K562 treated with DMSO at 1 percent for 24 hours (cell line): ENCODE data around the gene EML1. TPM values are rescaled to one million over a fixed set of nuclear protein-coding genes. Genes with fewer than 3 reads are reported as not detected.

Experiments
- total RNA-seq: library from RNA; unstranded; fragments of 300-600 nt; gene quantifications from 2 replicates; pipeline ENCODE4 v1.2.3, GENCODE V29; 2022; ENCODE audit warnings: low read depth; ENCODE audit not compliant: insufficient read depth

EML1 gene
- 1.3 and 1.8 TPM in 2 replicates for total RNA-seq

GRCh38 chr14:99793213-99794150 is at the start of gene EML1:
Gene EML1, plus strand, starts transcription at chr14:99793413. Its CDS starts 64 bp downstream, at chr14:99793477.

Other genes with a start within 250 kb of the EML1 start
- 12.3 and 13.1 TPM in 2 replicates for gene CCDC85C, start 189.2 kb upstream of the EML1 start, total RNA-seq
- gene HHIPL1, start 148.3 kb upstream of the EML1 start, total RNA-seq: 0.05 TPM in 1 of 2 replicates, not detected in the other
- gene CYP46A1, start 109.1 kb upstream of the EML1 start, total RNA-seq: not detected in 2 replicates